NCI-H187 treated with DMSO at 0.1 percent for 48 hours (cell line): ENCODE data around the gene KLF6.

ENCODE experiments used
- DNase-seq: peaks from one replicate; lab custom pipeline; 2025; lab: John Stamatoyannopoulos, UW

KLF6 gene

GRCh38 chr10:3728563-3728962 lies 56.4 kb downstream of the KLF6 start:
- no peak for DNase-seq

- no peak for DNase-seq
Measured at GRCh38 chr10:3727268-3727667, 57.7 kb downstream of the KLF6 start.
